Measurements from ENCODE around the gene OPA3.
A peak's percentile ranks its signal among the peaks of the same experiment; 100 is the strongest.
"Not testable (repeated sequence)": the region's sequence is repeated elsewhere in the genome, so short reads cannot be mapped to it uniquely, and the experiment has no call there.

OPA3 gene

GRCh38 chr19:45584332-45585157, at the start of gene OPA3:
Gene OPA3, minus strand, starts transcription at chr19:45584802. Its CDS starts 38 bp downstream, at chr19:45584764.
- peak; percentile 99 for DNase-seq

GRCh38 chr19:45632468-45633196, 48.0 kb upstream of the OPA3 start:
- DNase-seq: peak; percentile 43

- no peak for DNase-seq
Measured at GRCh38 chr19:45630463-45630862, 45.9 kb upstream of the OPA3 start.

- DNase-seq: no peak
Measured at GRCh38 chr19:45629704-45630103, 45.1 kb upstream of the OPA3 start.

- not testable (repeated sequence) for DNase-seq
Measured at GRCh38 chr19:45628219-45628618, 43.6 kb upstream of the OPA3 start.

- no peak for DNase-seq
Measured at GRCh38 chr19:45623984-45624383, 39.4 kb upstream of the OPA3 start.

GRCh38 chr19:45621976-45622503, 37.4 kb upstream of the OPA3 start:
- DNase-seq: no peak

GRCh38 chr19:45621389-45621788, 36.8 kb upstream of the OPA3 start:
- DNase-seq: no peak

GRCh38 chr19:45616704-45617017, 32.1 kb upstream of the OPA3 start:
- DNase-seq: no peak

GRCh38 chr19:45615795-45616703, 31.4 kb upstream of the OPA3 start:
- DNase-seq: peak; percentile 84

GRCh38 chr19:45615056-45615455, 30.5 kb upstream of the OPA3 start:
- not testable (repeated sequence) for DNase-seq

- DNase-seq: peak; percentile 49
Measured at GRCh38 chr19:45613926-45614725, 29.5 kb upstream of the OPA3 start.

- no peak for DNase-seq
Measured at GRCh38 chr19:45608948-45609347, 24.3 kb upstream of the OPA3 start.

GRCh38 chr19:45607071-45608029, 22.7 kb upstream of the OPA3 start:
- peak; percentile 46 for DNase-seq

GRCh38 chr19:45601524-45602374, 17.1 kb upstream of the OPA3 start, which contains the start of gene GPR4:
Gene GPR4, minus strand, starts transcription at chr19:45602212. Its CDS starts 10,346 bp downstream, at chr19:45591866.
- no peak for DNase-seq

GRCh38 chr19:45601115-45601514, 16.5 kb upstream of the OPA3 start:
- no peak for DNase-seq

GRCh38 chr19:45600340-45600885, 15.8 kb upstream of the OPA3 start:
- DNase-seq: no peak

- no peak for DNase-seq
Measured at GRCh38 chr19:45599286-45599685, 14.7 kb upstream of the OPA3 start.

- no peak for DNase-seq
Measured at GRCh38 chr19:45598267-45599001, 13.8 kb upstream of the OPA3 start.
